ENCODE measurements around the gene ASPSCR1.

DNA sequence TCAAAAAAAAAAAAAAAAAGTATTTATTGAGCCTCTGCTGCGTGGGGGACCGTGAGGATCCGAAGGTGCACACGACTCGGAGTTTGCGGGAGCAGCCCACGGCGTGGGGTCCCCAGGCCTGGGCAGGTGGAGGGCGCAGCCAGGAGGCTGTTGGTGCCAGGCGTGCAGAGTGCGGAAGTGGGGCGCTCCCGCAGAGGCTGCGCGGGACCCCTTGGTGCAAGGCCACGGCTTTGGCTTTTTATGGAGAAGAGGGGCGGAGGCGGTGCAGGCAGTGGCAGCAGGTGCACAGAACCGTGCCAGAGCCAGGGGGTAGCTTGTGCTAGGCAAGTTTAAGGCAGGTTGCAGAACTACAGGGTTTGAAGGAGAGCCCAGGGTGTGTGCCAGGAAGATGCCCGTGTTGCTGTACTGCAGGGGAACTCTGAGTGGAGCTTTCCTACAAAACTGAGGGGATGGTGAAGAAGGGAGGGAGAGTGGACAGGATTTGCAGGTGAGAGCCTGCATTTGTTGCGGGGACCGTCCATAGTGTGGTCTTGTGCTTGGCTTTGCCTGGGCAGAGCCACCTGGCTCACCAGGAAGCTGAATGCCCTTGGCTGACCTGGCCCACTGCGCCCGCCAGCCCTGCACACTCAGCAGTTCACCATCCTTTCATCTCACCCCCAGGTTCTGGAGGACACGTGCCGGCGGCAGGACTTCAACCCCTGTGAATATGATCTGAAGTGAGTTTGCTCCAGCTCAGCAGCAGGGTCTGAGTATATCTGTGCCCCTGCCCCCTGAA is 1.3 kb downstream of the ASPSCR1 start:
- no peak for TF ChIP-seq EZH2 (IDR thresholded peaks at IDR 0.05; ENCODE audit: low read depth)
- TF ChIP-seq, protein P1, sequence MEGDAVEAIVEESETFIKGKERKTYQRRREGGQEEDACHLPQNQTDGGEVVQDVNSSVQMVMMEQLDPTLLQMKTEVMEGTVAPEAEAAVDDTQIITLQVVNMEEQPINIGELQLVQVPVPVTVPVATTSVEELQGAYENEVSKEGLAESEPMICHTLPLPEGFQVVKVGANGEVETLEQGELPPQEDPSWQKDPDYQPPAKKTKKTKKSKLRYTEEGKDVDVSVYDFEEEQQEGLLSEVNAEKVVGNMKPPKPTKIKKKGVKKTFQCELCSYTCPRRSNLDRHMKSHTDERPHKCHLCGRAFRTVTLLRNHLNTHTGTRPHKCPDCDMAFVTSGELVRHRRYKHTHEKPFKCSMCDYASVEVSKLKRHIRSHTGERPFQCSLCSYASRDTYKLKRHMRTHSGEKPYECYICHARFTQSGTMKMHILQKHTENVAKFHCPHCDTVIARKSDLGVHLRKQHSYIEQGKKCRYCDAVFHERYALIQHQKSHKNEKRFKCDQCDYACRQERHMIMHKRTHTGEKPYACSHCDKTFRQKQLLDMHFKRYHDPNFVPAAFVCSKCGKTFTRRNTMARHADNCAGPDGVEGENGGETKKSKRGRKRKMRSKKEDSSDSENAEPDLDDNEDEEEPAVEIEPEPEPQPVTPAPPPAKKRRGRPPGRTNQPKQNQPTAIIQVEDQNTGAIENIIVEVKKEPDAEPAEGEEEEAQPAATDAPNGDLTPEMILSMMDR (conservative IDR thresholded peaks at IDR 0.05): no peak
